ENCODE data around the gene KIAA1755.

GRCh38 chr20:38178065-38178491 lies 82.5 kb downstream of the KIAA1755 start:
- TF ChIP-seq CTCF (IDR thresholded peaks at IDR 0.05 in 2 of 3, conservative IDR thresholded peaks at IDR 0.05 in 1 of 3; ENCODE audit: insufficient read depth in 2 of 3, low read depth in 1 of 3, low read length in 3 of 3), result no peak
- TF ChIP-seq ZBTB9 (CRISPR knock-in tag; IDR thresholded peaks at IDR 0.05), result no peak
- no peak for TF ChIP-seq NR1H2 (CRISPR knock-in tag; IDR thresholded peaks at IDR 0.05)
- no peak for TF ChIP-seq HDAC6 (IDR thresholded peaks at IDR 0.05; ENCODE audit: low read depth, low read length)
- no peak for TF ChIP-seq NR2F6 (CRISPR knock-in tag; IDR thresholded peaks at IDR 0.05)
- TF ChIP-seq RFX5 (IDR thresholded peaks at IDR 0.05; ENCODE audit: low read depth, low read length), result no peak
- TF ChIP-seq SP1 (CRISPR knock-in tag; IDR thresholded peaks at IDR 0.05), result no peak
- TF ChIP-seq TCF7 (IDR thresholded peaks at IDR 0.05; ENCODE audit: borderline replicate concordance), result no peak

Measured in K562 (cell line).